Neural progenitor cell (in vitro differentiated cells): ENCODE data around the gene LHFPL2. TPM values are rescaled to one million over a fixed set of nuclear protein-coding genes. Genes with fewer than 3 reads are reported as not detected.

Experiments used
- DNase-seq: peaks from one replicate; pipeline ENCODE4 v3.0.0-alpha.2; 2016; ENCODE audit warnings: low spot score
- H2AFZ ChIP-seq: fragments of 200-600 bp; sonication (generic); replicated peaks from 2 replicates; pipeline ENCODE4 v1.6.1; 2016; ENCODE audit warnings: antibody characterized with exemption
- H3F3A ChIP-seq: fragments of 200-600 bp; sonication (generic); 2 replicates; pipeline ENCODE4 v1.6.1; 2016; ENCODE audit warnings: antibody characterized with exemption, low read depth
- H3K27ac ChIP-seq: fragments of 200-600 bp; sonication (generic); 2 replicates; pipeline ENCODE4 v1.5.1; 2016; ENCODE audit warnings: mild to moderate bottlenecking
- H3K27me3 ChIP-seq: fragments of 200-600 bp; sonication (generic); 2 replicates; pipeline ENCODE4 v1.6.1; 2016; ENCODE audit warnings: mild to moderate bottlenecking, moderate library complexity
- H3K36me3 ChIP-seq: fragments of 200-600 bp; sonication (generic); 2 replicates; pipeline ENCODE4 v1.5.1; 2016
- H3K4me1 ChIP-seq: fragments of 200-600 bp; sonication (generic); 2 replicates; pipeline ENCODE4 v1.6.1; 2016; ENCODE audit warnings: mixed run types
- H3K4me2 ChIP-seq: fragments of 200-600 bp; sonication (generic); 2 replicates; pipeline ENCODE4 v1.6.1; 2016
- H3K4me3 ChIP-seq: fragments of 200-600 bp; sonication (generic); 2 replicates; pipeline ENCODE4 v1.5.1; 2016
- H3K79me2 ChIP-seq: fragments of 200-600 bp; sonication (generic); 2 replicates; pipeline ENCODE4 v1.6.1; 2016; ENCODE audit warnings: low read depth
- H3K9ac ChIP-seq: fragments of 200-600 bp; sonication (generic); 2 replicates; pipeline ENCODE4 v1.6.1; 2016
- H3K9me3 ChIP-seq: fragments of 200-600 bp; sonication (generic); 2 replicates; pipeline ENCODE4 v1.5.1; 2016; ENCODE audit warnings: low read depth
- H4K20me1 ChIP-seq: fragments of 200-600 bp; sonication (generic); 2 replicates; pipeline ENCODE4 v1.6.1; 2016; ENCODE audit warnings: low read depth
- H3K27ac Mint-ChIP-seq: 3 replicates; pipeline ENCODE4 v1.8.0; 2021; ENCODE audit warnings: mixed read lengths
- H3K27me3 Mint-ChIP-seq: 2 replicates; pipeline ENCODE4 v1.8.0; 2022; ENCODE audit warnings: low read depth, mild to moderate bottlenecking, inconsistent platforms, moderate library complexity, mixed read lengths; ENCODE audit not compliant: insufficient read depth
- H3K36me3 Mint-ChIP-seq: 3 replicates; pipeline ENCODE4 v1.8.0; 2021; ENCODE audit warnings: mixed read lengths
- H3K4me1 Mint-ChIP-seq: 3 replicates; pipeline ENCODE4 v1.8.0; 2021; ENCODE audit warnings: mixed read lengths
- H3K4me3 Mint-ChIP-seq: 3 replicates; pipeline ENCODE4 v1.8.0; 2021; ENCODE audit warnings: mild to moderate bottlenecking, moderate library complexity, mixed read lengths
- H3K9me3 Mint-ChIP-seq: 3 replicates; pipeline ENCODE4 v1.8.0; 2020; ENCODE audit warnings: mixed read lengths
- CTCF ChIP-seq: fragments of 200-600 bp; sonication (generic); IDR thresholded peaks from 2 replicates; pipeline ENCODE4 v1.5.1; 2017; ENCODE audit warnings: antibody characterized with exemption, mild to moderate bottlenecking
- EZH2 ChIP-seq: fragments of 200-600 bp; sonication (generic); IDR thresholded peaks from 2 replicates; pipeline ENCODE4 v1.6.1; 2017; ENCODE audit warnings: antibody characterized with exemption, mild to moderate bottlenecking, moderate library complexity
- EZH2phosphoT487 ChIP-seq: fragments of 200-600 bp; sonication (generic); IDR thresholded peaks from 2 replicates; pipeline ENCODE4 v1.6.1; 2017; ENCODE audit warnings: antibody characterized with exemption
- total RNA-seq: library from RNA; depleted of rRNA; stranded (reverse); fragments of >200 nt; gene quantifications from 2 replicates; pipeline ENCODE4 v1.2.3, GENCODE V29; 2015; ENCODE audit warnings: low replicate concordance

Gene LHFPL2
- total RNA-seq, 1 donor from 2014 or later, result 21.1 TPM

DNA sequence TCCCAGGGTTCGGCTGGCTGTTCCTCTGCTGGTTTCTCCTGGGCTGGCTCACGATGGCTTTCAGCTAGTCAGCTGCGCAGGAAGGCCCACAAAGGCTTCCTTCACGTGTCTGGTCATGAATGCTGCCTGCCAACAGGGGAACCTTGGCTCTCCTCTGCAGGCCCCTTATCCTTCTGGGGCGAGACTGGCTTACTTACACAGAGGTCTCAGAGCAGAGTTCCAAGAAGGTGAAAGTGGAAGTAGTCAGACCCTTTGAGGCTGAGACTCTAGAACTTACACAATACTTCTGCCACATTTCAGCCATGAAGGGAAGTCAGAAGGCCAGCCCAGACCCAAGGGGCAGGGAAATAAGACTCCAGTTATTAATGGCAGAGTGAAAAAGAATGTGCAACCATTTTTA is 99.5 kb downstream of the LHFPL2 start:
- no peaks in the 10 kb centered on the region for H3K79me2 ChIP-seq
- H3K4me3 ChIP-seq, result no peak overlapping the region
- DNase-seq, result no peak
- no peaks in the 10 kb centered on the region for H4K20me1 ChIP-seq
- H3K27me3 ChIP-seq, result no peaks in the 10 kb centered on the region
- H2AFZ ChIP-seq, result no peak overlapping the region
- H3K27ac ChIP-seq, result no peak overlapping the region
- H3K9ac ChIP-seq, result no peak overlapping the region
- H3K4me3 Mint-ChIP-seq, result no peak overlapping the region
- no peaks in the 10 kb centered on the region for H3K36me3 ChIP-seq
- H3K36me3 Mint-ChIP-seq, result peaks cover 18% of the 10 kb centered on the region
- H3K9me3 Mint-ChIP-seq, result peaks cover 13% of the 10 kb centered on the region
- TF ChIP-seq CTCF (no peak), EZH2phosphoT487 (no peak), EZH2 (no peak)
- H3K4me1 ChIP-seq, result no peaks in the 10 kb centered on the region
- no peaks in the 10 kb centered on the region for H3F3A ChIP-seq
- no peaks in the 10 kb centered on the region for H3K9me3 ChIP-seq
- H3K4me2 ChIP-seq, result no peak overlapping the region
- peaks cover 4% of the 10 kb centered on the region for H3K27me3 Mint-ChIP-seq
- H3K4me1 Mint-ChIP-seq, result peaks cover 11% of the 10 kb centered on the region
- no peak overlapping the region for H3K27ac Mint-ChIP-seq

DNA sequence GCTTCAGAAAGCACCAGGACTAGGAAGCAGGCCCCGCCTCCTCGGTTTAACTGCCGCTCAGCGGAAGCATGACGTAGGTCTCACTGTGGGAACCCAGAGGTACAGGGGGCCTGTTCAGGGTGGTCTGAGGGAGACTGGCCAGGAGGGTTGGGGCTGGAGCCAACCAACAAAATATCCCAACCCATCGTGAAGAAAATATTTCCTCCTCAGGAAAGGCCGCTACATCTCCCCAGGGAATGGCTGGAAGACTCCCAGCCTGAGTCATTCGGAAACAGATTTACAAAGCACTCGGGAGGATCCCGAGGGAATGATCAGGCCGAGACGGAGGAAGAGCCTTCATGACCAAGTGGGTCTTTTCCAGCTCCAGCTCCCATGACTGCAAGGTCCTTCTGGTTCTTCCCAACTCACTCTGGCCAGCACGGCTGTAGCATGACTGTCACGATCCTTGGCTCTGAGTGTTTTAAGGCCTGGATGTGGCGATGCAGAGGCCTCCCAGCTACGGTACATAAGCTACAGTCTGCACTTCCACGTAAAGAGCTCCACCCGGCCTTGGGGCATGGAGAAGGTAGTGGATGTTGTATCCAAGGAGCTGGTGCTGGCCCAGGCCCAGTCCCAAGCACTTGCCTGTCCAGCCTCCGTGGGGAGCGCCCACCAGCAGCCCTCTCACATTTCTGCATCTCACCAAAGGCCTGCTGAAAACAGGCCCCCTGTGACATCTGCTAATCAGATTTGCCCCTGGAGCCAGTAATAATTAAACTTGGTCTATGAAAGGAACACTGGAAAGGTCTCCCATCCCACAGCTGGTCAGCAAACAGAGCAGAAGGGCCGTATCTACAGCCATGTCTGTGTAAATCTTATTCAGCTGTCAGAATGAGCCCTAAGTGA is 100.6 kb downstream of the LHFPL2 start:
- peaks cover 13% of the 10 kb centered on the region for H3K36me3 Mint-ChIP-seq

DNA sequence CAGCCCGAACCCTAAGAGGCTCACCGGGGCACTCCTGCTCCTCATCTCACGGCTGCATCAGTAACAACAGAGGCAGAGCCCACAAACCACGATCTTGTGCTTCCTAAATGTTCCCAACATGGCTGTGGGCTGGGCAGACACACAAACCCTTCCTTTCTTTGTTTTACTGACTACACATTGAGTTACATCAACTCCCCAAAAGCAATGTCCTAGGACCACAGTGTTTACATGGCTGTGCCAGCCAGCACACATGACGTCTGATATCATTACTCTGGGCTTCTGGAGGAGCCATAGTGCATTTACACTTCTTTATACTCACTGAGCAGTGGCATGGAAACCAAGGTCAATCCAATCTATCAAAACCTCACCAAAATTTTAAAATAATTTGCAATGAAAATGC is 101.4 kb downstream of the LHFPL2 start:
- Histone ChIP-seq H3K27me3 (no peaks in the 10 kb centered on the region), H3K79me2 (no peaks in the 10 kb centered on the region), H3F3A (no peaks in the 10 kb centered on the region), H2AFZ (no peak overlapping the region), H3K4me2 (no peak overlapping the region), H3K36me3 (no peaks in the 10 kb centered on the region), H4K20me1 (no peaks in the 10 kb centered on the region), H3K27ac (no peak overlapping the region), H3K9me3 (no peaks in the 10 kb centered on the region), H3K9ac (no peak overlapping the region), H3K4me1 (peaks cover 5% of the 10 kb centered on the region), H3K4me3 (no peak overlapping the region)
- H3K27me3 Mint-ChIP-seq, result peaks cover 2% of the 10 kb centered on the region
- H3K36me3 Mint-ChIP-seq, result peaks cover 13% of the 10 kb centered on the region
- H3K4me3 Mint-ChIP-seq, result no peak overlapping the region
- H3K9me3 Mint-ChIP-seq, result peaks cover 9% of the 10 kb centered on the region
- TF ChIP-seq EZH2phosphoT487, result no peak
- TF ChIP-seq EZH2, result no peak
- TF ChIP-seq CTCF, result no peak
- DNase-seq, result no peak
- no peak overlapping the region for H3K27ac Mint-ChIP-seq
- H3K4me1 Mint-ChIP-seq, result peaks cover 21% of the 10 kb centered on the region

More for the DNA sequence above, 100.6 kb downstream of the LHFPL2 start:
- H3F3A ChIP-seq, result no peaks in the 10 kb centered on the region
- no peak overlapping the region for H3K4me3 ChIP-seq
- Mint-ChIP-seq H3K4me1 (peaks cover 16% of the 10 kb centered on the region), H3K9me3 (peaks cover 10% of the 10 kb centered on the region), H3K4me3 (no peak overlapping the region), H3K27ac (no peak overlapping the region), H3K27me3 (peaks cover 4% of the 10 kb centered on the region)
- TF ChIP-seq EZH2phosphoT487 (no peak), EZH2 (no peak), CTCF (no peak)
- H3K9ac ChIP-seq, result no peak overlapping the region
- no peak overlapping the region for H3K4me2 ChIP-seq
- H2AFZ ChIP-seq, result no peak overlapping the region
- no peaks in the 10 kb centered on the region for H3K36me3 ChIP-seq
- no peaks in the 10 kb centered on the region for H3K27me3 ChIP-seq
- H3K9me3 ChIP-seq, result no peaks in the 10 kb centered on the region
- H4K20me1 ChIP-seq, result no peaks in the 10 kb centered on the region
- H3K4me1 ChIP-seq, result no peaks in the 10 kb centered on the region
- no peak overlapping the region for H3K27ac ChIP-seq
- H3K79me2 ChIP-seq, result no peaks in the 10 kb centered on the region
- no peak for DNase-seq
